IMR-90 (cell line): ENCODE results near the gene BCAS3. TPM values are rescaled to one million over a fixed set of nuclear protein-coding genes. Genes with fewer than 3 reads are reported as not detected.

Experiments
- ATAC-seq: fragments of 200-7000 bp; cut with Tn5 transposase; 2 replicates; pipeline ENCODE4 v1.9.1; 2020; ENCODE audit warnings: low read depth, mild to moderate bottlenecking, moderate library complexity
- BruUV-seq: library from RNA; stranded (reverse); fragments of 400-500 nt; replicated peaks from 2 replicates; lab custom pipeline; 2021; lab: Mats Ljungman, UMichigan
- CTCF ChIA-PET: fragments of 300-600 bp; formaldehyde crosslinking; extraction: SDS; loops from one replicate; lab custom pipeline; 2021; ENCODE audit warnings: antibody characterized with exemption; lab: Yijun Ruan, JAX
- POLR2A ChIA-PET: fragments of 300-600 bp; sonication (Branson Sonifier 250); formaldehyde crosslinking; loops from one replicate; lab custom pipeline; 2022; ENCODE audit warnings: antibody characterized with exemption; ENCODE audit not compliant: unreplicated experiment; lab: Charles Lee
- DNase-seq: peaks from one replicate; pipeline ENCODE4 v3.0.0; 2013
- H2AFZ ChIP-seq: replicated peaks from 2 replicates; pipeline ENCODE3; 2013; ENCODE audit warnings: low read length, mild to moderate bottlenecking; ENCODE audit not compliant: poor library complexity
- H2AK5ac ChIP-seq: 2 replicates; pipeline ENCODE4 v1.6.1; 2013; ENCODE audit warnings: low read depth, low read length, inconsistent platforms
- H2AK9ac ChIP-seq: replicated peaks from 2 replicates; pipeline ENCODE3; 2013; ENCODE audit warnings: mild to moderate bottlenecking, low read depth, low read length, moderate library complexity; ENCODE audit not compliant: poor library complexity
- H2BK120ac ChIP-seq: 2 replicates; pipeline ENCODE4 v1.6.1; 2013; ENCODE audit warnings: low read depth, low read length, inconsistent platforms
- H2BK15ac ChIP-seq: 3 replicates; pipeline ENCODE4 v1.6.1; 2013; ENCODE audit warnings: low read depth, low read length, inconsistent platforms
- H2BK20ac ChIP-seq: 2 replicates; pipeline ENCODE4 v1.6.1; 2013; ENCODE audit warnings: low read depth, mild to moderate bottlenecking, inconsistent platforms, low read length, moderate library complexity
- H2BK5ac ChIP-seq: 2 replicates; pipeline ENCODE4 v1.6.1; 2013; ENCODE audit warnings: mild to moderate bottlenecking, low read depth, low read length, inconsistent platforms; ENCODE audit not compliant: poor library complexity, severe bottlenecking
- H3K14ac ChIP-seq: replicated peaks from 2 replicates; pipeline ENCODE4 v1.6.1; 2013; ENCODE audit warnings: low read depth, low read length, inconsistent platforms
- H3K18ac ChIP-seq: 2 replicates; pipeline ENCODE4 v1.6.1; 2013; ENCODE audit warnings: low read depth, low read length, control low read depth
- H3K23ac ChIP-seq: 2 replicates; pipeline ENCODE4 v1.6.1; 2013; ENCODE audit warnings: low read depth, low read length, inconsistent platforms
- H3K27ac ChIP-seq: 2 replicates; pipeline ENCODE4 v1.5.1; 2013; ENCODE audit warnings: mild to moderate bottlenecking, control low read depth, low read length; ENCODE audit not compliant: insufficient read depth
- H3K27me3 ChIP-seq: 2 replicates; pipeline ENCODE4 v1.6.1; 2013; ENCODE audit warnings: low read length; ENCODE audit not compliant: control insufficient read depth, insufficient read depth
- H3K36me3 ChIP-seq: 2 replicates; pipeline ENCODE4 v1.6.1; 2013; ENCODE audit warnings: low read length, mixed read lengths; ENCODE audit not compliant: control insufficient read depth, insufficient read depth
- H3K4ac ChIP-seq: 2 replicates; pipeline ENCODE4 v1.6.1; 2013; ENCODE audit warnings: low read depth, low read length, inconsistent platforms
- H3K4me1 ChIP-seq: 2 replicates; pipeline ENCODE4 v1.6.1; 2013; ENCODE audit warnings: low read length, mixed read lengths; ENCODE audit not compliant: control insufficient read depth, insufficient read depth
- H3K4me2 ChIP-seq: 2 replicates; pipeline ENCODE4 v1.6.1; 2013; ENCODE audit warnings: low read depth, mild to moderate bottlenecking, control low read depth, low read length, moderate library complexity
- H3K4me3 ChIP-seq: 2 replicates; pipeline ENCODE4 v1.5.1; 2013; ENCODE audit warnings: low read depth, mild to moderate bottlenecking, control low read depth, low read length, moderate library complexity; ENCODE audit not compliant: insufficient read depth
- H3K56ac ChIP-seq: 2 replicates; pipeline ENCODE4 v1.6.1; 2013; ENCODE audit warnings: low read length, inconsistent platforms; ENCODE audit not compliant: insufficient read depth; ENCODE audit errors: extremely low read depth
- H3K79me1 ChIP-seq, 2 experiments: 2 replicates each; pipeline ENCODE4 v1.6.1; 2013; ENCODE audit warnings: low read length in 2 of 2, inconsistent platforms in 1 of 2, low read depth in 1 of 2
- H3K9ac ChIP-seq: 2 replicates; pipeline ENCODE4 v1.6.1; 2013; ENCODE audit warnings: low read depth, low read length, control low read depth
- H3K9me1 ChIP-seq: 2 replicates; pipeline ENCODE4 v1.6.1; 2013; ENCODE audit warnings: low read length, inconsistent platforms; ENCODE audit not compliant: insufficient read depth
- H3K9me3 ChIP-seq: 2 replicates; pipeline ENCODE4 v1.6.1; 2013; ENCODE audit warnings: low read length; ENCODE audit not compliant: control insufficient read depth, insufficient read depth
- H4K20me1 ChIP-seq: 2 replicates; pipeline ENCODE4 v1.6.1; 2013; ENCODE audit warnings: low read length, inconsistent platforms; ENCODE audit not compliant: insufficient read depth
- H4K5ac ChIP-seq: 2 replicates; pipeline ENCODE4 v1.6.1; 2013; ENCODE audit warnings: mild to moderate bottlenecking, low read depth, low read length, control low read depth
- H4K8ac ChIP-seq, 2 experiments: 2 replicates each; pipeline ENCODE4 v1.6.1; 2013; ENCODE audit warnings: low read depth in 2 of 2, low read length in 2 of 2, control low read depth in 1 of 2, inconsistent platforms in 1 of 2
- H4K91ac ChIP-seq: 2 replicates; pipeline ENCODE4 v1.6.1; 2013; ENCODE audit warnings: low read depth, low read length, inconsistent platforms; ENCODE audit not compliant: insufficient read depth
- MXI1 ChIP-seq: IDR thresholded peaks from 2 replicates; pipeline ENCODE4 v1.6.1; 2012; ENCODE audit warnings: low read depth, mild to moderate bottlenecking, low read length, moderate library complexity, borderline replicate concordance
- NFE2L2 ChIP-seq: fragments of 150-350 bp; IDR thresholded peaks from 2 replicates; pipeline ENCODE4 v1.6.1; 2016; ENCODE audit warnings: low read depth, mild to moderate bottlenecking, low read length
- USF2 ChIP-seq: fragments of 150-350 bp; IDR thresholded peaks from 2 replicates; pipeline ENCODE4 v1.6.1; 2017; ENCODE audit warnings: mild to moderate bottlenecking, antibody characterized with exemption, low read length, low read depth
- WGBS, 2 experiments: methylation state at CpG; one replicate each; pipeline versions ENCODE4 v1.1.5 to v1.1.7; 2013; ENCODE audit warnings: missing lambda C conversion rate in 2 of 2; ENCODE audit not compliant: insufficient read length in 1 of 2; ENCODE audit errors: extremely low coverage in 2 of 2; 5-methylcytosine and 5-hydroxymethylcytosine counted together
- dilution Hi-C: fragments of 300-500 bp; cut with HindIII; formaldehyde crosslinking; loops from one replicate; pipeline ENCODE4 v1.14.3; 2018; ENCODE audit warnings: low sequenced_read_pairs; ENCODE audit not compliant: unreplicated experiment
- in situ Hi-C: fragments of 300-500 bp; cut with MboI; formaldehyde crosslinking; loops from 3 replicates; pipeline ENCODE4 v1.14.3; 2019; ENCODE audit warnings: low sequenced_read_pairs, inconsistent platforms, mixed read lengths
- intact Hi-C: fragments of 100-400 bp; cut with micrococcal nuclease; formaldehyde crosslinking; loops from 2 replicates; pipeline ENCODE4 v1.10.0; 2022
- polyA plus RNA-seq, 3 experiments: library from polyadenylated mRNA; depleted of rRNA; stranded (reverse); fragments of >200 nt; gene quantifications; 2 replicates each; pipeline ENCODE4 v1.2.3, GENCODE V29; 2012; ENCODE audit warnings: low replicate concordance in 1 of 3
- total RNA-seq: library from RNA; depleted of rRNA; stranded (reverse); fragments of >200 nt; gene quantifications from 2 replicates; pipeline ENCODE4 v1.2.3, GENCODE V29; 2012

The BCAS3 gene
- total and polyA plus RNA-seq, 2 of the 4 experiments (the other 2 are of a cell fraction) = 6.3 to 27.1 TPM

- Histone ChIP-seq H3K36me3 (no peaks in the 10 kb centered on the region), H3K23ac (no peak overlapping the region), H3K79me1 (peaks cover 6 to 65% of the 10 kb centered on the region in 2 experiments), H3K4me3 (no peak overlapping the region), H3K9me1 (peaks cover 17% of the 10 kb centered on the region), H3K27me3 (no peaks in the 10 kb centered on the region), H2AK9ac (peak overlapping the region; percentile 67), H3K56ac (no peak overlapping the region), H4K8ac (no peak overlapping the region), H3K27ac (no peak overlapping the region), H2AK5ac (peak overlapping the region; percentile 48; the same call in 1 of the 2 replicates), H4K91ac (no peak overlapping the region), H4K20me1 (no peaks in the 10 kb centered on the region), H2AFZ (no peak overlapping the region), H3K18ac (no peak overlapping the region), H3K9me3 (no peaks in the 10 kb centered on the region), H2BK15ac (no peak overlapping the region), H2BK20ac (no peak overlapping the region), H3K9ac (no peak overlapping the region), H3K14ac (no peak overlapping the region), H2BK120ac (no peak overlapping the region; the same call in 1 of the 2 replicates), H4K5ac (0 out of 2 replicates have a peak overlapping the region, but pooled peaks have one; percentile 9), H2BK5ac (no peak overlapping the region), H3K4me1 (peaks cover 4% of the 10 kb centered on the region), H3K4ac (peak overlapping the region; percentile 3; the same call in 1 of the 2 replicates), H3K4me2 (no peak overlapping the region)
- BruUV-seq = no TSS peak
- ATAC-seq = no peak
- CTCF ChIA-PET = interaction anchor here (0.6 kb wide), 1 partner anchor 206 kb away, joined by 3 read pairs; no protein-coding TSS in a partner anchor
- no peak for DNase-seq
- WGBS, 2 experiments = 80% methylated on average over 1 of the region's 6 CpGs; no CpG with 5 or more reads in 1 of the 2 experiments
- dilution Hi-C loops = no loop called here
- in situ Hi-C loops = no loop called here
- POLR2A ChIA-PET = no interaction called here
- TF ChIP-seq MXI1 = no peak
- TF ChIP-seq NFE2L2 = no peak
- no peak for TF ChIP-seq USF2
- intact Hi-C loops = no loop called here
Observed at GRCh38 chr17:61386251-61386650, 708.6 kb downstream of the BCAS3 start.
